Dedifferentiated amniotic fluid mesenchymal stem cell (primary cell): Measurements from ENCODE around the gene LRP8.

Experiments
- DNase-seq: peaks from one replicate; pipeline ENCODE4 v3.0.0-alpha.2; 2016; ENCODE audit errors: extremely low spot score

LRP8 gene

DNA sequence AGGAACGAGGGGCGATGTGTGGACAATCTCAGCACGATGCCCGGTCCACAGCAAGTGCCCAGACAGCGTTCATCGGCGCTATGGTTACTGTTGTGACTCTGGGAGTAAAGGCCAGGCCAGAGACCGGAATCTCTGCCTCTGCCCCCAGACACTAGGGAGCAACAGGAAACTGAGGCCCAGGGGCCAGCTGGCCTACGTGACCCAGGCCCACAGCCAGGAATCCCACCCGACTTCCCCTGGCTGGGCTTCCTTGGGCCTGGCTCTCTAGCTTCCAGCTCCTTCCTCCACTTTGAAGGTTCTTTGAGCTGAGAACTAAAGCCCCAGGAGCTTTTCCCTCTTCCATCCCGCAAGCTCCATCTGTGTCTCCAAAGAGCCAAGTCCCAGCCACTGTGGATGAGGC is 4.6 kb downstream of the LRP8 start:
- DNase-seq, result no peak

DNA sequence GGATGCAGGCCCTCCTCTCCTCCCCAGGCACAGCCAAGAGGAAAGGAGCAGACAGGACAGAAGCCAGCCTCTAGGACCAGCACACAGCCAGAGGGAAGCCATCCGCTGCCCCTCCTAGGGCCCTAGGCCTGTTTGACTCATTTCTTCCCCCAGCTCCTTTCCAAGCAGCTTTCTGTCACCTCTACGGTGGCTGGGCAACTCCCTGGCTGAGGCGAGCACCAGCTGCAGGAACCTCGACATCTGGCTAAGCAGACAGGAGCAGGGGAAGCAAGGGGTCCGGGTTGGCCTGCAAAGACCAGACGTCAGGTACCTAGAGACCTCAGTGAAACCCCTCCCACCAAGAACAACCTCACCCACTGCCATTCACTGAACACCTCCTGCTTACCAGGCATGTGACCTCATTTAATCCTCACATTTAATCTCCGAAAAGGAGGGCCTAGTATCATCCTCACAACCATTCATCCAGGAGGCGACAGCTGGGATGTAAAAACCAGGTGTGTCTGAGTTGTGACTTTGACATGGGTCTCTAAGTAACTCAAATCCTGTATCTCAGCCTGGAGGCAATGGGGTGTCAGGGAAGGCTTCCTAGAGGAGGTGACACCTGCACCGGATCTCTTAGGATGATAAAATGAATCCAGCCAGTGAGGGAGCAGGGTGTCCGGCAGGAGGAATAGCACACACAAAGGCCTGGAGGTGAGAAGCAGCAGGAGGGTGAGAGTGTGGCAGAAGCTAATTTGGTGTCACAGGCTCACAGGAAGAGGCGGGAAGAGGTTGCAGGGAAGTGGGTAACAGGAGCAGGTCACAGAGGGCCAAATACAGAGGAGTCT is 5.9 kb downstream of the LRP8 start:
- no peak for DNase-seq

DNA sequence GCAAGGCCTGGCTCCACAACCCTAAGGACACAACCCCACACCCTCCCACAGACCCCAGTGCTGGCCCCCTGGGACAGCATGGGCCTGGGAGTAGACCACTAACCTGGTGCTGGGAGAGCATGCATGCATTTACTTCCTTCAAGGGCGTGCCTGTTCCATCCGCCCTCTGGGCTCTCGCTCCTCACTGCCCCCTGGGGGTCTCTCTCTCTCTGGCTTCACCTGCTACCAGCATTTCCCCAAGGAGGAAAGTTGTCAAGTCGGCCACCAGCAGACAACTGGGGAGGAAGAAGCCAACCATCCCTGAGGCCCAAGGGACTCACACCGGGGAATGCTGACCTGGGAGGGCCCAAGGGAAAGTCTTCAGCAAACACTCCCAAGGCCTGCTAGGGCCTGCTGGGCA is 6.5 kb downstream of the LRP8 start:
- DNase-seq, result no peak

DNA sequence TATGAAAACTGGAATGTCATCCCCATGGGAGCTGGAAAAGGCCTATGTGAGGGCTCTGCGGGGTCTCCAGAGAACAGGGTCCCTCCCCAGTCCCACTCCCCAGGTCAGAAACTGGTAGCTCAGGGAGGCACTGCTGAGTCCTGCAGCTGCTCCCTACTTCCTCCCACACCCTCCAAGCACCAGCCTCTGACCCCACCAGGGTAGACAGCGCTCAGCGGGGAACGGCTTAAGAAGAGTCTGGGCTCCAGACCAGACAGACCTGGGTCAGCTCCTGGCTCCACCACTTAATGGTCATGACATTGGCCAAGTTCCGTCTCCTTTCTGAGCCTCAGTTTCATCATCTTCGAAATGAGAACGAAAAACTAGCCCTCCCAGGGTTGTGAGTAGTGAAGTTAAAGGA is 7.2 kb downstream of the LRP8 start:
- DNase-seq, result no peak

DNA sequence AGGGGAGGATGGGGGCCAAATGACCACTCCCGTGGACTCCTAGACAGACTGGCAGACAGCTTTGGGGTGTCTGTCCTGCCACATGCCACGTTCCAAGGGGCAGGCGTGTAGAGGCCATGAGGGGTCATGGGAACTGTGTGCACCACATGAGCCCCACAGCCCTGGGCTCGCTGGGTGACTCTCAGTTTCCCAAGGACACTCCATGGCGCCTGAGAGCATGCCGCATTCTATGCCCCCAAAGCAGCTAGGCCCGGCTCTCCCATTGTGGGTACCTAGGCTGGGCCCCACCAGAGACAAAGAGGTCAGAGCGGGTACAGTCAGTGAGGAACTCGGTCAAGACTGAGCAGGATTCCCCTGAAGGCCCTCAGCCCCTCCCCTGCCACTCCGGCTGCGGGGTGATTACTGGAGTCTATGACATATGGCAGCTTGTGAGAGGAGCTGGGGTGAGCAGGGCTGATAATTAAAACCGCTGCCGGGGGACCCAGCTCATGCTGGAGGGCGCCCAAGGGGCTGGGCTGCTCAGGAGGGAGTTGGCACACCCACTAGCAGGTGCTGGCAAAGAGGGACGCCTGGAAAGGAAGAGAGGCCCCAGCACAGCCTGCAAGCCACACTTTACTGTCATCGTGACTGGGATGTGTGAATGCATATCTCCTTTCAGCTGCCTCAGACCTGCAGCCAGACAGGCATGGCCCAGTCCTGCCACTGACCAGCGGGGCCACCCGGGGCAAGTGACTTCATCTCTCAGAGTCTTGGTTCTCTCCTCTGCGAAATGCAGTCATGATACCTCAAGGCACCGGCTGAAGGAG is 8.4 kb downstream of the LRP8 start:
- no peak for DNase-seq

DNA sequence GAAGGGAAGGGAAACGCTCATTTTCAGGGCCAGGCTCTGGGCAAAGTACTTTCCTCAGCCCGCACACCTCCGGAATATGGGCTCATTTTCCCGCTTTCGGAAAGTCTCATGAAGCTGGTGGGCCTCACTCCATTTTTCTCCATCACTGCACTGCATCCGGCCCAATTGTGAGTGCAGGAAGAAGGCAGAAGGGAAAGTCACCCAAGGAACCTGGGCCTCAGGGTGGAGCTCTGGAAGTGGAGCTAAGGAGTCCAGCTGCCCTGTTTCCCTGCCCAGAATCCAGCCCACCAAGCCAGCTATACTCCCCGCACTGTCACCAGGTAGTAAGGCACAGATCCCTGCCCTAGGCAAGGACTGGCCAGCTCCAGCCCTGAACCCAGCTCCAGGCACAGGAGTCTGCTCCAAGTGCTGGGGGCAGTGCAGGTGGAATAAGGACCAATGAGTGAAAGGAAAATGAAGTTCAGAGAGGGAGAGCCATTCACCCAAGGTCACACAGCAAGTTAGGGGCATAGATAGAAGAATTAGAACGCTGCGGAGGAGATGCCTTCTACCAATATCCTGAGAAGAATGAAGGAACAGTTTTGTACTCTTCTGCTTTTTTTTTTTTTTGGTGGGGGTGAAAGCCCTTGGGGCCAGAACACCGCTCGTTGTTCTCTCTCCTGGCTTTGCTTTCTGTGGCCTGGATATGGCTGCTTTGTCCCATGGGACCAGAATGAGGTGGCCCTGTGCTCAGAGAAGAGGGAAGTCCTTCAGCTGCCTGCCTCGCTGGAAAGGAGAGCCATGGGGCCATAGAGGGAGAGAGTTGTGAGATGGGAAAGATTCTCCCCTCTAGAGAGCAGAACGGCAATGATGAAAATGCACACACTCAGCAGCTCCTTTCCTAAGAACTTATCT is 10.0 kb downstream of the LRP8 start:
- no peak for DNase-seq

DNA sequence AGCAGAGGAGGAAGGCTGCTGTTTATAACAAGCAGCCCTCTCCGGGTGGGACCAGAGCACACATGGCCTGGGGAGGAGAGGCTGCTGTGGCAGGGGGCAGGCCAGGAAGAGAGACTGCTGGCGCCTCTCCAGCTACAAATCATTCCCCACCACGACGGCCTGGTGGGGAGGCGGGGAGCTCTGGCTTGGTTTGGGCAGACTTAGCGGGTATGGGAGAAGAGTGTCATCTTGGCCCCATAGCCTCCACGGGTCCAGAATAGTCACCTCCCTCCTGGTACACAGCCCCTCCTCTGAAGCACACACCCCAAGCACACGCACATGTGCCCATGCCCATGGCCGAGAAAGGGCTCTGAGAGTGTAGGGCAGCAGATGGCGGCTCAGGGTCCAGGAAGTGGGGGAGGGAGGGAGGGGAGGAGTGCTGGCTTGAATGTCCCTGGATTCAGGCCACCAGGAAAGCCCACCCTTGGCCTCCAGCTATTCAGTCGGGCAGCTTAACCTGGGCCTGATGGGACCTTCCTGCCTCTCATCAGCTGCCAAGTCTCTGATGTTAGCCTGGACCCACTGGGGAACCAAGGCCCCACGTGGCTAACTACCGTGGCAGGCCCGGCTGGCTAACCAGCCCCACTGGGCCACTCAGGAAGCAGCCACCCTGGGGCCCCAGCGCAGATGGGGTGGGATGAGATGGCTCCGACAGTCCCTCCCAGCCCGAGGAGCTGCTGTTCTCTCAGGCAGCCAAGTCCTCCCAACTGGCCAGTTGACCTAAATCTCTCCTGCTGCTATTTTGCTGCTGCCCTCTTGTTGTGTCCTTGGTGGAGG is 10.9 kb downstream of the LRP8 start:
- no peak for DNase-seq

DNA sequence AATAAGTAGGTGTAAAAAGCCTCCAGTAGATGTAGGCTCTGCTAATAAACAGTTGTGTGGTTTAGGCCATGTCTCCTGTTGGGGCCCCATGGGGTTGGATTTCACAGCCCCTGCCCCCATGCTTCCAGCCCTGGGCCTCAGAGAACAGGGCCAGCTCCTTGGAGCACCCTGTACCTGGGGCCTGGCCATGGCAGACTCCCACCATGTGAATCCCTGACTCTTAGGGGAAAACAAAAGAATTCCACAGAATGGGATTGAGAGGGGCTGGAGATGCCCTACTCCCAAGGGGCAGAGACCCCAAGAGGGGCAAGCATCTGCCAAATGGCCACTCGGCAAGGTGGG is 11.5 kb downstream of the LRP8 start:
- no peak for DNase-seq

DNA sequence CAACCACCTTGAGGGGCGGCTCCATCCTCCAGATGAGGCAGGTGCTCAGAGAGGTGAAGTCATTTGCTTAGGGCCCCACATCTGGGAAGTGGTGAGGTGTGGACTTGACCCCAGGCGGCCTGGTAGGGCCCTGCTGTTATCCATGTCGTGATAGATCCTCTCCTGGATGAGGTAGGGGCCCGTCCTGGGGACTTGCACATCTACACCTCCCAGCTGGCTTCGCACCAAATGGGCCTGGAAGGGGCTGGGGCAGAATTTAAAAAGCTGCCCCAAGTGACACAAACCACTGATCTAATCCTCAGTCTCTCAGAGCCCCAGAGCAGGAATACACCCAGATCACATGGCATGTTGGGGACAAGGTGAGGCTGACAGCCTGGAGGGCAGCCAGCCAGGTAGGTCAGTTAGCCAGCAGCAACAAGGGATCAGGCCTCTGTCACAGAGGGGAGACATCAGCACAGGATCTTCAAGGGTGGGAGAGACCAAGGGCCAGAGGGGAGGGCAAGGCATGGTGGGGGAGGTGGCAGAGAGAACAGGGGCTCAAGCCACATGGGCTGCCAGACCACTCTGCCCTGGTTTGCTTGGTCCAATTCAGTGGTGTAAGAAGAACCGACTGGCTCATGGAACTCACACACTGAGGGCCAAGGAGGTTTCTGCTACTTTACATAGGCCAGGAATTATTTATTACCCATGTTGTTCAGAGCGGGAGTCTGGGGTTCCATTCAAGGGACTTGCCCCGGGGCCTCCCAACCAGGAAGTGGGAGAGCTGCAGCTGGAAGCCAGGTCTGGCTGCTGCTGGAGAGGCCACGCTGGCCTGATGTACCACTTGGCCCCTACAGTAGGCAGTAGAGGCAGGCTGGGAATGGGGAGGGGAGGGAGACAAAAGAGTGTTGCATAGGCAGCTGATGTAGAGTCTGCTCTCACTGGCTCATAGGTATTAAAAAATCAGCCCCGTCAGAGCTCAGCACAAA is 12.1 kb downstream of the LRP8 start:
- DNase-seq, result no peak

DNA sequence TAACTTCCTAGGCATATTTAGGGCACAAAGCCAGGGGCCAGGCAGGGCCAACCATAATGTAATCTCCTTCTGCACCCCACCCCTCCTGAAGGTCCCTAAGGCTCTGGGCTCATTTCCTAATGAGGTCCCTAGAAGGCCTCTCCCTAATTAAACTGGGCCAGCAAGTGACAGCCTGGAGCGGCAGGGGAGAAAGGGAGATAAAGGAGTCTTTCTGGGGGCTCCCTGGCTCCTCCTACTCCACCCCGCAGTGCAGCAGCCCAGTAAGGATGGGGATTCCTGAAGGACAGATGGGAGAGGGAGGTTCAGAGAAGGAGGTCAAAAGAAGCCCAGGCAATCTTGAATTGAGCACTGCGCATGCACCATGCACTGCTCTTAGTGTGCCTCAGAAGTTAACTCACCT is 12.8 kb downstream of the LRP8 start:
- no peak for DNase-seq

DNA sequence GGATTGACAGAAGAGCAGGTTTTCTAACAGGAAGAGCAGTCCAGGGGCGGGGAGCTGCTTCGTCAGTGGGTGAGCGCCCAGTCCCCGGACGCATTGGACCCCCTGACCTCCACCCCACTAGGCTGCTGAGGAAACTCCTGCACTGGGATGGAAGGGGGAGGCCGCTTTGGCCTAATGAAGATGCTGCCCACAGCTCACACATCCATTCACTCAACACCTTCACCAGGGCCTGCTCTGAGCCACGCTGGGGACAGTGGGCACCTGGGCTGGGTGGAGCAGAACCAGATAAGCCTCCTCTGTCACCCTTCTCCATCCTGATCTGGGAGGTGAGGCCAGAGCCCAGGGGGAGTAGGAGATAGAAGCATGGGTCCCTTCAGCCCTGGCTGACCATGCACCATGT is 13.3 kb downstream of the LRP8 start:
- DNase-seq, result no peak

DNA sequence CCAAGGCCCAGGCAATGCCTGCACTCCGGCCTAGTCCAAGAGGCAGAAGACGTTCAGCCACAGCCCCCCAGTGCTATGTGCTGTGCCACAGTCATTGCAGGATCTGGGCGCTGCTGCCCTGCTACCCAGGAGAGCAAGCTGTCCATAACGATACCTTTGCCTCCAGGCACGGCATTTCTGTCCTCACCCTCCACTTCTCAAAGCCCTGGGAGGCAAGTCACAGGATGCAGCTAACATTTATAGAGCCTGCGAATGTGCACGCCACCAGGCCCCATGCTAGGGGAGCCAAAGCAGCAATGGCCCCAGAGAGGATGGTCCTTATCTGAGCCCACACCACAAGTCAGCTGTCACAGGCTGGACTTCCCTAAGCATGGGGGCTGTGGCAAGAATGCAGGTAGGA is 13.8 kb downstream of the LRP8 start:
- DNase-seq, result no peak

DNA sequence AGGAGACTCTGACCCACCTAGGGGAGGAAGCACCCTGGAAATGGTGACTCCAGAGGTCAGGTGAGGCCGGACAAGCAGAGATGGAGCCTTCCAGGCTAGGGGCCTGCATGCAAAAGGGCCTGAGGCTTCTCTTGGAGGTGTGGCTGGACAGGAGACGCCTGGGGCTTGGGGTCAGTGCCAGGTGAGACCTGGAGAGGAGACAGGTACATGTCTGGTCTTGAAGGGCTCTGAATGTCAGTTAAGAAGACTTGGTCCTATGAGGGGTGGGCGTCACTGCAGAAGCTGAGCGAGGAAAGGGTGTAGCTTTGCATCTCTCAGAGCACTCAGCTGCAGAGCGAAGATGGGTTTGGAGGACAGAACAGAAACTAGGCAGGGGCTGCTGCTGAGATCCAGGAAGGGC is 14.3 kb downstream of the LRP8 start:
- DNase-seq, result no peak

DNA sequence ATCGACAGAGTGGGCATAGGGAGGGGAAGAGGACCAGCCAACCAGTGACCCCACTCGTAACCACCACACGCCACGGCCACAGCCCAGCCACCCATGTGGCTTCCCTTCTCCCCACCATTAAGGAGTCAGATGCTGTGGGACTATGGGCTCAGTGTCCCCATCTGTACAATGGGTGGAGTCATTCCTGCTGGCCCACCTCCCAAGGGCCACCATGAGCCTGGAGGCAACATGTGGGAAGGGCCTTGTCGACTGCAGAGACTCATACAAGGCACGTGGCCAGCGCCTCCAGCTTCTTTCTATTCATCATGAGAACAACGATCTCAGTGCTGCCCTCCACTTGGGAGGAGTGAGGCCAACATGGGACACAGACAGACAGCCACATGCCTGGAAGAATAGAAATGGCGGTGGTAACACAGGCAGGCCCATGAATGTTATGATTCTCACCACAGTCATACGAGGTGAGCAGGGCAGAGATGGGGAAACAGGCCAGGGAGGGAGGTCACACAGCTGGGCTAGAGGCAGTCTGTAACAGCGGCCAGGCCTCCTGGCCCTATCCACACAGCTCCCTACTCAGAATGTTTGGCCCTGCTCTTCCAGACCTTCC is 16.1 kb downstream of the LRP8 start:
- DNase-seq, result no peak

DNA sequence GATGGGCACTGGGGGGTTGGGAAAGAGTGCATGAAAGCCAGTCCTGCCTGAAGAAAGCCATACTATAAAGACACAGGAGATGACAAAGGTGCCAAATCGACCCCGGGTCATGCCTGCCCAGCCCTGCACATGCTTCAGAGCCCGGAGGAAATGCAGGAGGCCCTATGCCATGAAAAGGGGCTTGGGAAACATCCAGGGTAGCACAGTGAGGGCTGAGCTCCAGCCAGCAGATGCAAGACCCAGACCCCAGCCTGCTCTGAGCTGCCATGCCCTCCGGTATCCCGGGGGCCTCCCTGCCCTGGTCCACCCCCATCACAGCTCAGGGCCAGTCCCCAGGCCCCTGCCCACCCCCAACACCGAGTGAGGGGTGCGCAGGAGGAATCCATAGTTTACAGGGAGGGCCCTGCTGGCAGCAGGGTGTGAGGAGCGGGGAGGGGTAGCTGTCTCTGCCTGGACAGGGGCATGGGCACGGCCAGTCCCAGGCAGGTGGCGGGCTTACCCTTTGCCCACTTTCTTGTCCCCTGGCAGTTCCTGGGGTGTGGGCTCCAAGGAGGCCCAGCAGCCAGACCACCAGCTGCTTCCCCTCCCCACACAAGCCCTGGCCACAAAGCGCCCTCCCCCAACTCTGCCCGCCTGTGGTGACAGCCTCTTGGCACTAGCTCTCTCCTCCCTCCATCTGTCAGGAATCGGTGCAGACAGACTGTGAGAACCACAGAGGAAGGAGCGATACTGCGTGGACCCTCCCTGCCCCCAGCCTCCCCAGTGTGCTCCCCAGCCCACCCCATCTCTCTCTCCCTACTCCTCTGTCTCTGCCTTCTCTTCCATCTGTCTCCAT is 16.8 kb downstream of the LRP8 start:
- DNase-seq, result no peak

DNA sequence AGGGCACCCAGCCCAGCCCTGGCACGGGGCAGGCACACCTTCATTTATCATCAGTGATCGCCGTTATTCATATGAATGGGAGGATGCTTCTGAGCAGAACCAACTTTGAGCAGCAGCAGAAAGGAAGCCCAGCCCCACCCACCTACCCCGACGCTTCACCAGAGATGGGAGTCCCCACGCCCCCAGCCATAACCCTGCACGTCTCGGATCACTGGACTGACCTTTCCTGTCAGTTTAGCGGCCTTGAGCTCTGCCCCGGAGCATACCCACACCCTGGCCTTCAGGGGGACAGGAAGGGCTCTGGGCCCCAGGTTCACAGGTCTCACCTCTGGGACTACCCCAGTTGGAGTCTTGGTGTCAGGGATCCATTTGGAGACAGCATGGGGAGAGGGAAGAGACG is 18.1 kb downstream of the LRP8 start:
- no peak for DNase-seq

DNA sequence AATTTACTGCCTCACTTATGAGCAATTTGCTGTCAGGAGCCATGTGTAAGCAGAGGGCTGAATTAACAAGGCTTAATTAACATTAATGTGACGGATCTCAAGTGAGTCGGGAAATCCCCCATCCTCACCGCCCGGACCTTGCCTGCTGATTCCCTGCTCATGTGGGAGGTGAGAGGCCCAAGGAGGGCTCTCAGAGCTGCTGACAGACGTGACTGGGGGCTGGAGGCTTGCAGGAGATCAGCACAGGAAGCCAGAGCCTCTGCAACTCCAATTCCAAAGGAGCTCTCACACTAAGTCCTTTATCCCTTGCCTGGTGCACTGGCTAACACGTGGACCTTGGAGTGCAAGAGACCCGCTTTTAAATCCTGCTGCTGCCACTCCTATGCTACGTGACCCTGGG is 19.4 kb downstream of the LRP8 start:
- no peak for DNase-seq

DNA sequence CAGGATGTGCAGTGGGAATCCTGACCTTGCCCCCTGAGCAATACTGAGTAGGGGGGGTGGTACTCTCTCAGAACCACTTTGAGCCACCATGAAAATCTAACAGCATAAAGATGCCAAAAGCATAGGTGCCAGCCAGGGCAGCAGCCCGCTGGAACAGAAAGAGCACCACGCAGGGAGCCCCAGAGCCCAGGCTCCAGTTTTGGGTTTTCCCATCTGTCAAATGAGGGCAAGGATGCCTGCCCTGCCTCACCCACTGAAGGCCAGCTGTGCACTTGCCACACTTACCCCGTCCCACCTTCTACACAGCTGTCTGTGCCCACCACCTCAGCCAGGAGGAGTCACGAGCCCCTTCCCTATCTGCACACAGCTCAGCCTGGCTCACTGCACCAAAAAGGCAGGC is 20.8 kb downstream of the LRP8 start:
- no peak for DNase-seq

DNA sequence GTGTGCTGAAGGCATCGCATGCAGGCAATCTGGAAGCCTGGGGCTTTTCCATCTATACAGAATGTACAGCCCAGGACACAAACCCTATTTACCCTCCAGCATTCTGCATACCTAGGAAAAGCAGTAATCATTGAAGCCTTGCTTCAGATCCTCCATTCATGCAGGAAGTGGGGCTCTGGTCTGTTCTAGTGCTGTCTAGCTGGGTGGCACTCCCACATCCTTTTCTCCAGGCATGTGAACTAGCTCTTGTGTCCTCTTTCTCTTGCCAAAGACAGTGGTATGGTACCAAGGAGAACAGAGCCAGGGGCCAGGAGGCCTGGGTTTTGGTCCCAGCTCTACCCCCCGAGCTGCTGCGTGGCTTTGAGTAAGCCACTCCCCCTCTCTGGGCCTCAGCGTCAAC is 21.7 kb downstream of the LRP8 start:
- DNase-seq, result no peak
